HepG2 (cell line): ENCODE measurements around the gene IBA57. TPM values are rescaled to one million over a fixed set of nuclear protein-coding genes. Genes with fewer than 3 reads are reported as not detected.
A peak's percentile ranks its signal among the peaks of the same experiment; 100 is the strongest.

Experiments
- AGO1 ChIP-seq: fragments of 200-400 bp; formaldehyde crosslinking; IDR thresholded peaks from 2 replicates; pipeline ENCODE4 v1.6.1; 2017; ENCODE audit warnings: mild to moderate bottlenecking, low read depth, low read length, moderate library complexity; ENCODE audit not compliant: poor library complexity, severe bottlenecking
- GABPB1 ChIP-seq: IDR thresholded peaks from 2 replicates; pipeline ENCODE4 v1.6.1; 2016; ENCODE audit warnings: mild to moderate bottlenecking, missing genetic modification reagents, moderate library complexity, missing compliant biosample characterization
- HIVEP1 ChIP-seq: sonication (generic); formaldehyde crosslinking; IDR thresholded peaks from 2 replicates; pipeline ENCODE4 v1.4.0; 2020; ENCODE audit warnings: mild to moderate bottlenecking, missing genetic modification reagents
- KDM2A ChIP-seq: sonication (generic); formaldehyde crosslinking; IDR thresholded peaks from 2 replicates; pipeline ENCODE4 v1.4.0; 2020; ENCODE audit warnings: low read depth, missing genetic modification reagents, borderline replicate concordance
- MTF1 ChIP-seq: sonication (generic); formaldehyde crosslinking; IDR thresholded peaks from 2 replicates; pipeline ENCODE4 v1.5.0; 2020; ENCODE audit warnings: missing genetic modification reagents
- NR2F6 ChIP-seq, 2 experiments: IDR thresholded peaks; 2 replicates each; pipeline ENCODE4 v1.6.1; 2016; ENCODE audit warnings: antibody characterized with exemption in 1 of 2, mild to moderate bottlenecking in 1 of 2
- PATZ1 ChIP-seq: sonication (generic); formaldehyde crosslinking; IDR thresholded peaks from 2 replicates; pipeline ENCODE4 v1.4.0; 2020; ENCODE audit warnings: missing genetic modification reagents
- SALL1 ChIP-seq: sonication (generic); formaldehyde crosslinking; IDR thresholded peaks from 2 replicates; pipeline ENCODE4 v1.8.0; 2022; ENCODE audit warnings: mild to moderate bottlenecking, missing genetic modification reagents
- SAP130 ChIP-seq: IDR thresholded peaks from 2 replicates; pipeline ENCODE4 v1.6.1; 2016; ENCODE audit warnings: low read depth
- THAP11 ChIP-seq: IDR thresholded peaks from 2 replicates; pipeline ENCODE4 v1.6.1; 2016; ENCODE audit warnings: missing biosample characterization, missing genetic modification reagents
- ZNF205 ChIP-seq: IDR thresholded peaks from 2 replicates; pipeline ENCODE4 v1.6.1; 2018; ENCODE audit warnings: missing biosample characterization, missing genetic modification reagents
- ZNF362 ChIP-seq: sonication (generic); formaldehyde crosslinking; IDR thresholded peaks from 2 replicates; pipeline ENCODE4 v1.4.0; 2020; ENCODE audit warnings: missing genetic modification reagents, mild to moderate bottlenecking, borderline replicate concordance
- ZNF614 ChIP-seq: IDR thresholded peaks from 2 replicates; pipeline ENCODE4 v1.6.1; 2018; ENCODE audit warnings: missing biosample characterization, missing genetic modification reagents, inconsistent platforms, borderline replicate concordance
- ZNF83 ChIP-seq: sonication (generic); formaldehyde crosslinking; IDR thresholded peaks from 2 replicates; pipeline ENCODE4 v1.4.0; 2020; ENCODE audit warnings: missing genetic modification reagents, mild to moderate bottlenecking, borderline replicate concordance
- polyA plus RNA-seq, 8 experiments: library from polyadenylated mRNA; depleted of rRNA in 3 of 8; stranded (reverse) in 7 of 8; unstranded in 1 of 8; fragments of >200 nt; fragmentation: Illumina TruSeq in 4 of 8; extraction: Trizol in 4 of 8; gene quantifications; 2 replicates each; pipeline versions ENCODE4 v1.2.1 to v1.2.3, GENCODE V29; 2011 to 2016; ENCODE audit warnings: low read depth in 4 of 8, missing spikeins in 1 of 8, mixed read lengths in 1 of 8; ENCODE audit not compliant: insufficient read depth in 1 of 8
- total RNA-seq, 5 experiments: library from RNA; depleted of rRNA; stranded (reverse); fragments of >200 nt; fragmentation: Illumina TruSeq; extraction: Trizol; gene quantifications; 2 replicates each; pipeline ENCODE4 v1.2.3, GENCODE V29; 2016; ENCODE audit warnings: low read depth in 1 of 5
- TF ChIP-seq, protein P1 (sequence below): sonication (generic); formaldehyde crosslinking; IDR thresholded peaks from 2 replicates; pipeline ENCODE4 v1.9.0; 2022; ENCODE audit warnings: low read depth, missing genetic modification reagents
- TF ChIP-seq, protein P2 (sequence below): sonication (generic); formaldehyde crosslinking; IDR thresholded peaks from 2 replicates; pipeline ENCODE4 v1.5.1; 2020; ENCODE audit warnings: mild to moderate bottlenecking, missing genetic modification reagents, moderate library complexity

IBA57 gene
- total and polyA plus RNA-seq, 2 of the 13 experiments (the other 11 are each of a cell fraction or from before 2014, with no cell fraction given) = 2.3 to 10.2 TPM

DNA sequence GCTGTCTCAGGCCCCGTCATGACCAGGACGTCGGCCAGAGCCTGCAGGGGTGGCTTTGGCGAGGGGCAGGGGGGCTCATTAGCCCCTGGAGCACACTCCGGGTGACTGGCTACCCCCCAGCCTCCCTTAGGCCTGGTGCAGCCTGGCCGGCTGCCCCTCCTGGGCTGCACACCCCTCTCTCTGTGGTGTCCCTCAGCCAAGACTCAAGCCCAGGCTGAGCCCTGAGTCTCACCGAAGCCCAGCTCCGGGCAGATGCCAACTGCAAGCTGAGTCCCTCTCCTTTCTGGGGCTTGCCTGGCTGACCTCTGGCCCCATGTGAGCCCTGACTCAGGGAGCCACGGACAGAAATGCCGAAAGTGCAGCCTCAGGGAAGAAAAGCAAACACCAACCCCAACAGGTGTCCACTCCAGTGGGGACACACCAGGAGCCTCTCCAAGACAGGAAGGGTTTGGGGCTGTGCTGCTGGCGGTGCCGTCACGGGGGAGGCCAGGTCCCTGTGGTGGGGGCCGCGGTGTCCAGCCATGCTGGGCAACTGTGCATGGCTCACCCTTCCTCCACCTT, 5.3 kb upstream of the IBA57 start (continued):
- TF ChIP-seq PATZ1 (0 out of 2 replicates have a peak, but pooled peaks have one; percentile 19), SAP130 (CRISPR knock-in tag) (peak; percentile 18; the same call in 1 of the 2 replicates), ZNF614 (CRISPR knock-in tag) (no peak), NR2F6 (IDR thresholded peaks at IDR 0.05) (0 out of 2 replicates have a peak, but pooled peaks have one; percentile 32), NR2F6 (CRISPR knock-in tag; IDR thresholded peaks at IDR 0.05) (peak; percentile 29; the same call in 1 of the 2 replicates), SALL1 (CRISPR knock-in tag) (peak; percentile 35; the same call in 1 of the 2 replicates), MTF1 (no peak), KDM2A (CRISPR knock-in tag) (peak; percentile 38; the same call in 1 of the 2 replicates), THAP11 (CRISPR knock-in tag) (no peak), ZNF205 (no peak), ZNF83 (CRISPR knock-in tag) (peak; percentile 49; the same call in 1 of the 2 replicates), AGO1 (peak; percentile 84), GABPB1 (CRISPR knock-in tag) (peak; percentile 12; the same call in 1 of the 2 replicates), ZNF362 (no peak), HIVEP1 (no peak)
- TF ChIP-seq, protein P1, sequence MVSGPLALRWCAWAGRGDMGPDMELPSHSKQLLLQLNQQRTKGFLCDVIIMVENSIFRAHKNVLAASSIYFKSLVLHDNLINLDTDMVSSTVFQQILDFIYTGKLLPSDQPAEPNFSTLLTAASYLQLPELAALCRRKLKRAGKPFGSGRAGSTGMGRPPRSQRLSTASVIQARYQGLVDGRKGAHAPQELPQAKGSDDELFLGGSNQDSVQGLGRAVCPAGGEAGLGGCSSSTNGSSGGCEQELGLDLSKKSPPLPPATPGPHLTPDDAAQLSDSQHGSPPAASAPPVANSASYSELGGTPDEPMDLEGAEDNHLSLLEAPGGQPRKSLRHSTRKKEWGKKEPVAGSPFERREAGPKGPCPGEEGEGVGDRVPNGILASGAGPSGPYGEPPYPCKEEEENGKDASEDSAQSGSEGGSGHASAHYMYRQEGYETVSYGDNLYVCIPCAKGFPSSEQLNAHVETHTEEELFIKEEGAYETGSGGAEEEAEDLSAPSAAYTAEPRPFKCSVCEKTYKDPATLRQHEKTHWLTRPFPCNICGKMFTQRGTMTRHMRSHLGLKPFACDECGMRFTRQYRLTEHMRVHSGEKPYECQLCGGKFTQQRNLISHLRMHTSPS = 0 out of 2 replicates have a peak, but pooled peaks have one; percentile 27
- TF ChIP-seq, protein P2, sequence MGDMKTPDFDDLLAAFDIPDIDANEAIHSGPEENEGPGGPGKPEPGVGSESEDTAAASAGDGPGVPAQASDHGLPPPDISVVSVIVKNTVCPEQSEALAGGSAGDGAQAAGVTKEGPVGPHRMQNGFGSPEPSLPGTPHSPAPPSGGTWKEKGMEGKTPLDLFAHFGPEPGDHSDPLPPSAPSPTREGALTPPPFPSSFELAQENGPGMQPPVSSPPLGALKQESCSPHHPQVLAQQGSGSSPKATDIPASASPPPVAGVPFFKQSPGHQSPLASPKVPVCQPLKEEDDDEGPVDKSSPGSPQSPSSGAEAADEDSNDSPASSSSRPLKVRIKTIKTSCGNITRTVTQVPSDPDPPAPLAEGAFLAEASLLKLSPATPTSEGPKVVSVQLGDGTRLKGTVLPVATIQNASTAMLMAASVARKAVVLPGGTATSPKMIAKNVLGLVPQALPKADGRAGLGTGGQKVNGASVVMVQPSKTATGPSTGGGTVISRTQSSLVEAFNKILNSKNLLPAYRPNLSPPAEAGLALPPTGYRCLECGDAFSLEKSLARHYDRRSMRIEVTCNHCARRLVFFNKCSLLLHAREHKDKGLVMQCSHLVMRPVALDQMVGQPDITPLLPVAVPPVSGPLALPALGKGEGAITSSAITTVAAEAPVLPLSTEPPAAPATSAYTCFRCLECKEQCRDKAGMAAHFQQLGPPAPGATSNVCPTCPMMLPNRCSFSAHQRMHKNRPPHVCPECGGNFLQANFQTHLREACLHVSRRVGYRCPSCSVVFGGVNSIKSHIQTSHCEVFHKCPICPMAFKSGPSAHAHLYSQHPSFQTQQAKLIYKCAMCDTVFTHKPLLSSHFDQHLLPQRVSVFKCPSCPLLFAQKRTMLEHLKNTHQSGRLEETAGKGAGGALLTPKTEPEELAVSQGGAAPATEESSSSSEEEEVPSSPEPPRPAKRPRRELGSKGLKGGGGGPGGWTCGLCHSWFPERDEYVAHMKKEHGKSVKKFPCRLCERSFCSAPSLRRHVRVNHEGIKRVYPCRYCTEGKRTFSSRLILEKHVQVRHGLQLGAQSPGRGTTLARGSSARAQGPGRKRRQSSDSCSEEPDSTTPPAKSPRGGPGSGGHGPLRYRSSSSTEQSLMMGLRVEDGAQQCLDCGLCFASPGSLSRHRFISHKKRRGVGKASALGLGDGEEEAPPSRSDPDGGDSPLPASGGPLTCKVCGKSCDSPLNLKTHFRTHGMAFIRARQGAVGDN (CRISPR knock-in tag) = peak; percentile 76
